ENCODE measurements around the gene PDPK1. TPM values are rescaled to one million over a fixed set of nuclear protein-coding genes. Genes with fewer than 3 reads are reported as not detected.
"Not testable (repeated sequence)": the region's sequence is repeated elsewhere in the genome, so short reads cannot be mapped to it uniquely, and the experiment has no call there.

PDPK1 gene
- total and polyA plus RNA-seq, 2 experiments from 2014 or later, result 19.3 to 25.8 TPM

GRCh38 chr16:2535625-2536013 is 2.2 kb upstream of the PDPK1 start:
- no peak for DNase-seq (ENCODE audit: low spot score)
- H3K4me3 ChIP-seq, result no peak overlapping the region
- no peak overlapping the region for H2AFZ ChIP-seq
- H3K79me2 ChIP-seq (replicated peaks; ENCODE audit: insufficient read depth), result peaks cover 17% of the 10 kb centered on the region
- H3K27ac ChIP-seq (ENCODE audit: low read depth), result no peak overlapping the region
- H3F3A ChIP-seq (replicated peaks; ENCODE audit: low read depth), result 0 out of 2 replicates have a peak, but pooled peaks cover 12% of the 10 kb centered on the region
- no peak for ATAC-seq
- TF ChIP-seq ETS1 (IDR thresholded peaks at IDR 0.05) (no peak), ZNF114 (CRISPR knock-in tag; IDR thresholded peaks at IDR 0.05) (no peak), REST (IDR thresholded peaks at IDR 0.05; ENCODE audit: unreplicated experiment) (no peak), ZNF331 (CRISPR knock-in tag; IDR thresholded peaks at IDR 0.05; ENCODE audit: low read depth) (no peak), JUNB (IDR thresholded peaks at IDR 0.05; ENCODE audit: unreplicated experiment) (no peak), STAT1 (IDR thresholded peaks at IDR 0.05; ENCODE audit: unreplicated experiment) (no peak), NANOG (IDR thresholded peaks at IDR 0.05; ENCODE audit: borderline replicate concordance) (no peak), POLR2AphosphoS5 (IDR thresholded peaks at IDR 0.05; ENCODE audit: low read depth) (no peak), CTCF (conservative IDR thresholded peaks at IDR 0.05; ENCODE audit: low read depth in 2 of 2) (no peak), EZH2 (IDR thresholded peaks at IDR 0.05; ENCODE audit: low read depth, unreplicated experiment) (no peak), EZH2phosphoT487 (IDR thresholded peaks at IDR 0.05; ENCODE audit: unreplicated experiment) (no peak)
- H4K20me1 ChIP-seq (replicated peaks; ENCODE audit: insufficient read depth), result peaks cover 6% of the 10 kb centered on the region; the same call in 1 of the 2 replicates
- H3K4me2 ChIP-seq, result no peak overlapping the region
- Mint-ChIP-seq H3K4me1 (peaks cover 13% of the 10 kb centered on the region), H3K27me3 (ENCODE audit: insufficient read depth, low read depth, poor library complexity) (peaks cover 25% of the 10 kb centered on the region), H3K9me3 (peaks cover 3% of the 10 kb centered on the region; the same call in 1 of the 3 replicates), H3K27ac (no peak overlapping the region), H3K36me3 (ENCODE audit: low read depth) (no peaks in the 10 kb centered on the region; the same call in 1 of the 3 replicates), H3K4me3 (no peak overlapping the region; the same call in 2 of the 3 replicates)
- peaks cover 5% of the 10 kb centered on the region for H3K4me1 ChIP-seq (ENCODE audit: insufficient read depth)
- peaks cover 5% of the 10 kb centered on the region; the same call in 1 of the 2 replicates for H3K27me3 ChIP-seq (ENCODE audit: insufficient read depth)
- H3K36me3 ChIP-seq (ENCODE audit: insufficient read depth), result no peaks in the 10 kb centered on the region
- no peaks in the 10 kb centered on the region for H3K9me2 ChIP-seq (ENCODE audit: insufficient read depth)

GRCh38 chr16:2539192-2539844 is 1.5 kb downstream of the PDPK1 start:
- not testable (repeated sequence) for H3K9me3 Mint-ChIP-seq; H4K20me1 ChIP-seq (replicated peaks; ENCODE audit: insufficient read depth); H3K27me3 ChIP-seq (ENCODE audit: insufficient read depth); H3K9me2 ChIP-seq (ENCODE audit: insufficient read depth); H3K36me3 Mint-ChIP-seq (ENCODE audit: low read depth); H3K27ac ChIP-seq (ENCODE audit: low read depth); DNase-seq (ENCODE audit: low spot score); H3K27me3 Mint-ChIP-seq (ENCODE audit: insufficient read depth, low read depth, poor library complexity); ATAC-seq; H3K36me3 ChIP-seq (ENCODE audit: insufficient read depth); H3F3A ChIP-seq (replicated peaks; ENCODE audit: low read depth); H3K4me1 ChIP-seq (ENCODE audit: insufficient read depth); H3K27ac Mint-ChIP-seq; H2AFZ ChIP-seq
- Mint-ChIP-seq H3K4me3 (peak overlapping the region; percentile 77), H3K4me1 (peaks cover 11% of the 10 kb centered on the region)
- Histone ChIP-seq H3K4me2 (peak overlapping the region; percentile 81), H3K4me3 (peak overlapping the region; percentile 57), H3K79me2 (replicated peaks; ENCODE audit: insufficient read depth) (peaks cover 43% of the 10 kb centered on the region)

All from GM23338 (cell line).